ENCODE measurements around the gene NCOA7. TPM values are rescaled to one million over a fixed set of nuclear protein-coding genes. Genes with fewer than 3 reads are reported as not detected.

The NCOA7 gene
- total and polyA plus RNA-seq, 9 of the 15 experiments (the other 6 are each of a cell fraction or from before 2014, with no cell fraction given) = 5.8 to 14.6 (median 9.3) TPM

- TF ChIP-seq HNRNPUL1 (IDR thresholded peaks at IDR 0.05; ENCODE audit: low read length) = no peak
- peak in 1 of 2 experiments; percentile 78; a peak in 1 of 4 replicates for TF ChIP-seq TEAD1 (CRISPR knock-in tag; IDR thresholded peaks at IDR 0.05)
- TF ChIP-seq ZNF583 (CRISPR knock-in tag; IDR thresholded peaks at IDR 0.05) = 0 out of 2 replicates have a peak, but pooled peaks have one; percentile 10
- TF ChIP-seq EP400 (IDR thresholded peaks at IDR 0.05) = peak; percentile 73
- 0 out of 2 replicates have a peak, but pooled peaks have one; percentile 80 for TF ChIP-seq GATAD2A (IDR thresholded peaks at IDR 0.05)
- TF ChIP-seq CHD1 (IDR thresholded peaks at IDR 0.05; ENCODE audit: low read length) = no peak
- TF ChIP-seq MAFF (IDR thresholded peaks at IDR 0.05; ENCODE audit: low read length) = peak; percentile 48
- TF ChIP-seq FOXO4 (CRISPR knock-in tag; IDR thresholded peaks at IDR 0.05) = no peak
- no peak for TF ChIP-seq SAFB2 (IDR thresholded peaks at IDR 0.05; ENCODE audit: borderline replicate concordance, low read depth, low read length, severe bottlenecking)
- TF ChIP-seq TCF3 (CRISPR knock-in tag; IDR thresholded peaks at IDR 0.05) = peak; percentile 82
- no peak for TF ChIP-seq RBM15 (IDR thresholded peaks at IDR 0.05; ENCODE audit: insufficient read depth, low read length)
- no peak for TF ChIP-seq TGIF2 (CRISPR knock-in tag; IDR thresholded peaks at IDR 0.05)
- no peak for TF ChIP-seq TEAD2 (tag; IDR thresholded peaks at IDR 0.05)
- no peak for TF ChIP-seq CBX3 (IDR thresholded peaks at IDR 0.05; ENCODE audit: borderline replicate concordance in 1 of 2, low read length in 2 of 2)
- 0 out of 2 replicates have a peak, but pooled peaks have one; percentile 59 for TF ChIP-seq NR4A1 (CRISPR knock-in tag; IDR thresholded peaks at IDR 0.05)
- peak; percentile 62; the same call in 1 of the 2 replicates for TF ChIP-seq NR4A1 (tag; IDR thresholded peaks at IDR 0.05)
- no peak for TF ChIP-seq HMGN3 (IDR thresholded peaks at IDR 0.05; ENCODE audit: borderline replicate concordance, extremely low read depth, insufficient read length, low read depth, low read length)
- TF ChIP-seq, protein P1, sequence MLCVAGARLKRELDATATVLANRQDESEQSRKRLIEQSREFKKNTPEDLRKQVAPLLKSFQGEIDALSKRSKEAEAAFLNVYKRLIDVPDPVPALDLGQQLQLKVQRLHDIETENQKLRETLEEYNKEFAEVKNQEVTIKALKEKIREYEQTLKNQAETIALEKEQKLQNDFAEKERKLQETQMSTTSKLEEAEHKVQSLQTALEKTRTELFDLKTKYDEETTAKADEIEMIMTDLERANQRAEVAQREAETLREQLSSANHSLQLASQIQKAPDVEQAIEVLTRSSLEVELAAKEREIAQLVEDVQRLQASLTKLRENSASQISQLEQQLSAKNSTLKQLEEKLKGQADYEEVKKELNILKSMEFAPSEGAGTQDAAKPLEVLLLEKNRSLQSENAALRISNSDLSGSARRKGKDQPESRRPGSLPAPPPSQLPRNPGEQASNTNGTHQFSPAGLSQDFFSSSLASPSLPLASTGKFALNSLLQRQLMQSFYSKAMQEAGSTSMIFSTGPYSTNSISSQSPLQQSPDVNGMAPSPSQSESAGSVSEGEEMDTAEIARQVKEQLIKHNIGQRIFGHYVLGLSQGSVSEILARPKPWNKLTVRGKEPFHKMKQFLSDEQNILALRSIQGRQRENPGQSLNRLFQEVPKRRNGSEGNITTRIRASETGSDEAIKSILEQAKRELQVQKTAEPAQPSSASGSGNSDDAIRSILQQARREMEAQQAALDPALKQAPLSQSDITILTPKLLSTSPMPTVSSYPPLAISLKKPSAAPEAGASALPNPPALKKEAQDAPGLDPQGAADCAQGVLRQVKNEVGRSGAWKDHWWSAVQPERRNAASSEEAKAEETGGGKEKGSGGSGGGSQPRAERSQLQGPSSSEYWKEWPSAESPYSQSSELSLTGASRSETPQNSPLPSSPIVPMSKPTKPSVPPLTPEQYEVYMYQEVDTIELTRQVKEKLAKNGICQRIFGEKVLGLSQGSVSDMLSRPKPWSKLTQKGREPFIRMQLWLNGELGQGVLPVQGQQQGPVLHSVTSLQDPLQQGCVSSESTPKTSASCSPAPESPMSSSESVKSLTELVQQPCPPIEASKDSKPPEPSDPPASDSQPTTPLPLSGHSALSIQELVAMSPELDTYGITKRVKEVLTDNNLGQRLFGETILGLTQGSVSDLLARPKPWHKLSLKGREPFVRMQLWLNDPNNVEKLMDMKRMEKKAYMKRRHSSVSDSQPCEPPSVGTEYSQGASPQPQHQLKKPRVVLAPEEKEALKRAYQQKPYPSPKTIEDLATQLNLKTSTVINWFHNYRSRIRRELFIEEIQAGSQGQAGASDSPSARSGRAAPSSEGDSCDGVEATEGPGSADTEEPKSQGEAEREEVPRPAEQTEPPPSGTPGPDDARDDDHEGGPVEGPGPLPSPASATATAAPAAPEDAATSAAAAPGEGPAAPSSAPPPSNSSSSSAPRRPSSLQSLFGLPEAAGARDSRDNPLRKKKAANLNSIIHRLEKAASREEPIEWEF (CRISPR knock-in tag; IDR thresholded peaks at IDR 0.05) = peak; percentile 39; the same call in 1 of the 2 replicates
- TF ChIP-seq HNRNPLL (IDR thresholded peaks at IDR 0.05; ENCODE audit: low read depth, low read length, poor library complexity, severe bottlenecking) = peak; percentile 96
- TF ChIP-seq ZNF561 (CRISPR knock-in tag; conservative IDR thresholded peaks at IDR 0.05) = no peak
- peak; percentile 85 for TF ChIP-seq ZFX (CRISPR knock-in tag; IDR thresholded peaks at IDR 0.05)
- TF ChIP-seq ZNF316 (IDR thresholded peaks at IDR 0.05) = peak; percentile 85
- TF ChIP-seq MAFK (IDR thresholded peaks at IDR 0.05; ENCODE audit: low read length) = peak; percentile 69; the same call in 1 of the 2 replicates
These were observed 993 bp upstream of the NCOA7 start (continued) for GRCh38 chr6:125789576-125790357.
